ENCODE data around the gene ZNF385A.

DNA sequence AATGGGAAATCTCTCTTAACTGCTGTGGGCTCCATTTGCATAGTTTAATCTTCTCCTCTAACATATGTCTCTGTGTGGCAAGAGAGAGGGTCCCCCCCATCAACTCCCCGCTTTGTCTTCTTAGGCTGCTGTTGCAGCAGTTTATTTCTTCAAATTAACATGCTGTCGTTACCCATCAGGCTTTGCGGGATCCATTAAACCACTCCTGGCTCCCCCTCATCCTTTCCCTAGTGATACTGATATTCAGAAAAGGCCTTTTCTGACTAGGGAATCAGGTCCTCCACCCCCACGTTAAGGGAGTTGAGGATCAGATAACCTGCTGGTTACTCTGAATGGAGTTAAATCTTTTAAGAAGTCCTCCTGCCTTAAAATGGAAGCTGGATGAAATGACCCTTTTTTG lies 35.5 kb downstream of the ZNF385A start:
- TF ChIP-seq, protein P1, sequence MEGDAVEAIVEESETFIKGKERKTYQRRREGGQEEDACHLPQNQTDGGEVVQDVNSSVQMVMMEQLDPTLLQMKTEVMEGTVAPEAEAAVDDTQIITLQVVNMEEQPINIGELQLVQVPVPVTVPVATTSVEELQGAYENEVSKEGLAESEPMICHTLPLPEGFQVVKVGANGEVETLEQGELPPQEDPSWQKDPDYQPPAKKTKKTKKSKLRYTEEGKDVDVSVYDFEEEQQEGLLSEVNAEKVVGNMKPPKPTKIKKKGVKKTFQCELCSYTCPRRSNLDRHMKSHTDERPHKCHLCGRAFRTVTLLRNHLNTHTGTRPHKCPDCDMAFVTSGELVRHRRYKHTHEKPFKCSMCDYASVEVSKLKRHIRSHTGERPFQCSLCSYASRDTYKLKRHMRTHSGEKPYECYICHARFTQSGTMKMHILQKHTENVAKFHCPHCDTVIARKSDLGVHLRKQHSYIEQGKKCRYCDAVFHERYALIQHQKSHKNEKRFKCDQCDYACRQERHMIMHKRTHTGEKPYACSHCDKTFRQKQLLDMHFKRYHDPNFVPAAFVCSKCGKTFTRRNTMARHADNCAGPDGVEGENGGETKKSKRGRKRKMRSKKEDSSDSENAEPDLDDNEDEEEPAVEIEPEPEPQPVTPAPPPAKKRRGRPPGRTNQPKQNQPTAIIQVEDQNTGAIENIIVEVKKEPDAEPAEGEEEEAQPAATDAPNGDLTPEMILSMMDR (IDR thresholded peaks at IDR 0.05) = no peak
- TF ChIP-seq EP300 (IDR thresholded peaks at IDR 0.05) = no peak

Data from tibial nerve (tissue), 4 donors.